ENCODE data around the gene PRDM4. TPM values are rescaled to one million over a fixed set of nuclear protein-coding genes. Genes with fewer than 3 reads are reported as not detected.

The PRDM4 gene
- total RNA-seq (ENCODE audit: low replicate concordance), result 11.4 and 15.2 TPM in 2 replicates

GRCh38 chr12:107760809-107761501, at the start of gene PRDM4:
PRDM4 (minus strand) TSS chr12:107761137; CDS start chr12:107760515, 622 bp downstream.

GRCh38 chr12:107774349-107775029, 13.6 kb upstream of the PRDM4 start, which contains the start of gene ASCL4:
ASCL4 (plus strand) TSS chr12:107774704; CDS start chr12:107775219, 515 bp downstream.

GRCh38 chr12:107685360-107686248, 75.3 kb downstream of the PRDM4 start, which contains the start of gene PWP1:
PWP1 (plus strand) TSS chr12:107685799; CDS start chr12:107685900, 101 bp downstream.

Other genes starting within 250 kb of the PRDM4 start
- 99.1 and 247 TPM in 2 replicates for gene PWP1, start 75.3 kb downstream of the PRDM4 start, total RNA-seq (ENCODE audit: low replicate concordance)
- gene ASCL4, start 13.6 kb upstream of the PRDM4 start, total RNA-seq (ENCODE audit: low replicate concordance), result not detected in 2 replicates

Measured in smooth muscle cell of the coronary artery (primary cell).